Psoas muscle (tissue), 8 donors: ENCODE results near the gene LGMN. TPM values are rescaled to one million over a fixed set of nuclear protein-coding genes. Genes with fewer than 3 reads are reported as not detected.

Experiments
- ATAC-seq, 4 donors: fragments of 200-7000 bp; cut with Tn5 transposase; one replicate each; pipeline ENCODE4 v1.9.1; 2020; ENCODE audit warnings: moderate library complexity in 3 of 4, mild to moderate bottlenecking in 2 of 4
- DNase-seq, 2 donors: peaks; one replicate each; pipeline ENCODE4 v3.0.0-alpha.2; 2020
- H3K27ac ChIP-seq: fragments of 200-600 bp; one replicate; pipeline ENCODE4 v1.8.0; 2022
- H3K27me3 ChIP-seq, 3 donors: fragments of 200-600 bp in 1 of 3; one replicate each; pipeline versions ENCODE4 v1.6.1 to v1.8.0; 2013 to 2022; ENCODE audit warnings: low read length in 2 of 3, mild to moderate bottlenecking in 2 of 3, moderate library complexity in 1 of 3; ENCODE audit not compliant: insufficient read depth in 3 of 3
- H3K36me3 ChIP-seq, 2 donors: fragments of 200-600 bp in 1 of 2; one replicate each; pipeline versions ENCODE4 v1.6.1 to v1.8.0; 2013 to 2022; ENCODE audit warnings: low read depth in 1 of 2, mild to moderate bottlenecking in 1 of 2, moderate library complexity in 1 of 2; ENCODE audit not compliant: insufficient read depth in 1 of 2
- H3K4me1 ChIP-seq: fragments of 200-600 bp; one replicate; pipeline ENCODE4 v1.8.0; 2022
- H3K4me3 ChIP-seq: fragments of 200-600 bp; one replicate; pipeline ENCODE4 v1.8.0; 2022; ENCODE audit warnings: mild to moderate bottlenecking
- H3K9me3 ChIP-seq: fragments of 200-600 bp; one replicate; pipeline ENCODE4 v1.8.0; 2022
- WGBS, 3 donors: extraction: QIAGEN DNeasy Blood & Tissue Kit; methylation state at CpG; one replicate each; pipeline versions ENCODE4 v1.1.6 to v1.1.7; 2013; 5-methylcytosine and 5-hydroxymethylcytosine counted together
- intact Hi-C, 2 donors: fragments of 100-400 bp; cut with DNase I; formaldehyde crosslinking; loops; one replicate each; pipeline versions ENCODE4 v1.11.0 to v1.14.2; 2022
- polyA plus RNA-seq, 3 donors: library from polyadenylated mRNA; stranded (reverse); fragments of 200-250 nt; gene quantifications; one replicate each; pipeline ENCODE4 v1.2.3, GENCODE V29; 2013
- total RNA-seq, 4 donors: library from RNA; stranded (reverse); fragmentation: NEBNext Ultra II Directional in 2 of 4; extraction: Animal tissue kit (Norgen Biotek cat#: 25700) in 2 of 4; gene quantifications; one replicate each; pipeline versions ENCODE4 v1.2.1 to v1.2.4, GENCODE V29; 2021 to 2023
- TF ChIP-seq, protein P1 (sequence below): fragments of 200-600 bp; IDR thresholded peaks from one replicate; pipeline ENCODE4 v1.8.0; 2022; ENCODE audit warnings: antibody characterized with exemption
- donor health status: healthy with polysubstance abuse.
- donor health status: DM: no; HTN: no; CAD: no; lungs with moderate emphysema.
- donor health status: Bipolar disorder and iron deficiency.
- donor health status: healthy.
- donor health status: DM: yes; HTN: yes; CAD: no.
- donor health status: DM: no; HTN: no; CAD: no.
- donor health status: DM: no; HTN: no; CAD: no.
- donor health status: DM: yes; HTN: yes; CAD: no.

The LGMN gene
- total and polyA plus RNA-seq, 7 donors: 27.2 to 56.8 (median 49.3) TPM

DNA sequence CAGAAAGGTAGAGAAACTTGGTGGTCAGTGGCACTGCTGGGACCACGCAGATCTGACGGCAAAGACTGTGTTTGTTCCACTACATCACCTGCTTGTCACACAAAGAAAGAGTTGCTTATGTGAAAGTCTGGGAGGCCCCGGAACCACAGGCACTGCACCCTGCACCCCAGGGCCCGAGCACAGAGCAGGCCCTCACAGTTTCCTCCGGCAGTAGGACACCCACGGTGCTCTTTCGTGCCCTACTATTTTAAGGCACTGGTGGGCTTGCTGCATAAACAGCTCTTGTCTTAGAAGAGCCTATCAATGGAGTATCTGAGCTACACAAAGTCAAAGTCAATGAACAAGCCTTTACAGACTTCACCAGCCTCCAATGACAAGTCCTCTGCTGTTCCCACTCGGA is 8.0 kb downstream of the LGMN start:
- peaks cover 2 to 28% of the 10 kb centered on the region in 2 donors for H3K36me3 ChIP-seq

GRCh38 chr14:92737619-92738188 is 10.7 kb downstream of the LGMN start:
- no peak for ATAC-seq
- Histone ChIP-seq H3K27me3 (no peaks in the 10 kb centered on the region), H3K4me3 (no peak overlapping the region), H3K9me3 (no peaks in the 10 kb centered on the region), H3K36me3 (peaks cover 2 to 22% of the 10 kb centered on the region in 2 donors), H3K4me1 (peaks cover 4% of the 10 kb centered on the region), H3K27ac (no peak overlapping the region)
- WGBS, 3 donors: 84 to 91% (median 90%) methylated on average over 4 of the region's 4 CpGs
- TF ChIP-seq, protein P1, sequence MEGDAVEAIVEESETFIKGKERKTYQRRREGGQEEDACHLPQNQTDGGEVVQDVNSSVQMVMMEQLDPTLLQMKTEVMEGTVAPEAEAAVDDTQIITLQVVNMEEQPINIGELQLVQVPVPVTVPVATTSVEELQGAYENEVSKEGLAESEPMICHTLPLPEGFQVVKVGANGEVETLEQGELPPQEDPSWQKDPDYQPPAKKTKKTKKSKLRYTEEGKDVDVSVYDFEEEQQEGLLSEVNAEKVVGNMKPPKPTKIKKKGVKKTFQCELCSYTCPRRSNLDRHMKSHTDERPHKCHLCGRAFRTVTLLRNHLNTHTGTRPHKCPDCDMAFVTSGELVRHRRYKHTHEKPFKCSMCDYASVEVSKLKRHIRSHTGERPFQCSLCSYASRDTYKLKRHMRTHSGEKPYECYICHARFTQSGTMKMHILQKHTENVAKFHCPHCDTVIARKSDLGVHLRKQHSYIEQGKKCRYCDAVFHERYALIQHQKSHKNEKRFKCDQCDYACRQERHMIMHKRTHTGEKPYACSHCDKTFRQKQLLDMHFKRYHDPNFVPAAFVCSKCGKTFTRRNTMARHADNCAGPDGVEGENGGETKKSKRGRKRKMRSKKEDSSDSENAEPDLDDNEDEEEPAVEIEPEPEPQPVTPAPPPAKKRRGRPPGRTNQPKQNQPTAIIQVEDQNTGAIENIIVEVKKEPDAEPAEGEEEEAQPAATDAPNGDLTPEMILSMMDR: no peak
- no peak for DNase-seq
- intact Hi-C loops: no loop called here

More for the DNA sequence above, 8.0 kb downstream of the LGMN start:
- 87 to 88% (median 87%) methylated on average over 8 of the region's 8 CpGs for WGBS, 3 donors
- TF ChIP-seq, protein P1: no peak
- Histone ChIP-seq H3K4me1 (no peaks in the 10 kb centered on the region), H3K27me3 (no peaks in the 10 kb centered on the region), H3K9me3 (no peaks in the 10 kb centered on the region), H3K27ac (no peak overlapping the region), H3K4me3 (no peak overlapping the region)
- ATAC-seq (no peak), DNase-seq (no peak)
- intact Hi-C loops: no loop called here

DNA sequence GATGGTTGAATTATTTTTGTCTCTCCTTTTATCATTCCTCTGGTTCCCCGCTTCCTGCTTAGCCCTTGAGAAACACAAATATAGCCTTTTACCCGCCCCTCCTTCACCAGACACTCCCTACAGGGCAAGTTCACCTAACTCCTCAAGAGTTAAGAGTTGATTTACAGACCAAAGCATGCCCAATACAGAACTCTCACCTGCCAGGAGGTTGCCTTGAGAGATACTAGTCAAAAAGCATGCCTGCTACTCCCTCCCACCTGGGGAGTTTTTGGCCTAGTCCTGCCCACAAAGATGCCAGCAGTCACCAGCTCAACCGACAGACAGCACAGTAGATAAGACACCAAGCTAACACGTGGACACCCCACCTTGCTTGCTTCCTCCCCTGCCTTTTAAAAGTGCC is 11.2 kb downstream of the LGMN start:
- DNase-seq: no peak
- no peak for ATAC-seq
- Histone ChIP-seq H3K4me1 (peaks cover 4% of the 10 kb centered on the region), H3K4me3 (no peak overlapping the region), H3K36me3 (peaks cover 5 to 24% of the 10 kb centered on the region in 2 donors), H3K27me3 (no peaks in the 10 kb centered on the region), H3K9me3 (no peaks in the 10 kb centered on the region), H3K27ac (no peak overlapping the region)
- WGBS, 3 donors: 73 to 81% (median 74%) methylated on average over 4 of the region's 4 CpGs
- TF ChIP-seq, protein P1: no peak
- intact Hi-C loops: no loop called here

GRCh38 chr14:92735344-92735743 is 13.1 kb downstream of the LGMN start:
- no peak overlapping the region for H3K4me3 ChIP-seq
- H3K27ac ChIP-seq: no peak overlapping the region
- peaks cover 6 to 26% of the 10 kb centered on the region in 2 donors for H3K36me3 ChIP-seq
- ATAC-seq: no peak
- intact Hi-C loops: no loop called here
- H3K4me1 ChIP-seq: peaks cover 4% of the 10 kb centered on the region
- no peak for DNase-seq
- no peaks in the 10 kb centered on the region for H3K9me3 ChIP-seq
- H3K27me3 ChIP-seq: no peaks in the 10 kb centered on the region
- 76 to 89% (median 88%) methylated on average over 6 of the region's 6 CpGs for WGBS, 3 donors
- TF ChIP-seq, protein P1: no peak

- H3K36me3 ChIP-seq: peaks cover 6 to 34% of the 10 kb centered on the region in 2 donors
- DNase-seq (no peak), ATAC-seq (no peak)
- TF ChIP-seq, protein P1: no peak
- H3K4me3 ChIP-seq: no peak overlapping the region
- no peak overlapping the region for H3K27ac ChIP-seq
- WGBS, 3 donors: 91 to 97% (median 95%) methylated on average over 7 of the region's 7 CpGs
- intact Hi-C loops: no loop called here
- peaks cover 4% of the 10 kb centered on the region for H3K4me1 ChIP-seq
- H3K9me3 ChIP-seq: no peaks in the 10 kb centered on the region
- no peaks in the 10 kb centered on the region for H3K27me3 ChIP-seq
Measured at GRCh38 chr14:92734618-92735017, 13.8 kb downstream of the LGMN start.
